K562 (cell line): ENCODE results near the gene CNIH1. TPM values are rescaled to one million over a fixed set of nuclear protein-coding genes. Genes with fewer than 3 reads are reported as not detected.
A peak's percentile ranks its signal among the peaks of the same experiment; 100 is the strongest.

Experiments
- ARHGAP35 ChIP-seq: fragments of 450-650 bp; IDR thresholded peaks from 2 replicates; pipeline ENCODE4 v1.6.1; 2018; ENCODE audit not compliant: partially characterized antibody
- CAMTA2 ChIP-seq: fragments of 250-450 bp; sonication (Bioruptor Pico); conservative IDR thresholded peaks from 2 replicates; pipeline ENCODE4 v1.5.1; 2022
- CBX3 ChIP-seq, 2 experiments: IDR thresholded peaks; 1 replicate in 1 of 2; 2 replicates in 1 of 2; pipeline ENCODE4 v1.6.1; 2012; ENCODE audit warnings: inconsistent platforms in 2 of 2, low read length in 2 of 2, borderline replicate concordance in 1 of 2, control low read depth in 1 of 2
- CREB3L1 ChIP-seq: fragments of 450-650 bp; IDR thresholded peaks from 2 replicates; pipeline ENCODE4 v1.6.1; 2014; ENCODE audit warnings: low read depth, mild to moderate bottlenecking, moderate library complexity, borderline replicate concordance
- ELK1 ChIP-seq: sonication (generic); formaldehyde crosslinking; IDR thresholded peaks from 2 replicates; pipeline ENCODE4 v1.8.1; 2022; ENCODE audit warnings: missing genetic modification reagents
- HMBOX1 ChIP-seq: sonication (generic); IDR thresholded peaks from 2 replicates; pipeline ENCODE4 v1.6.1; 2016
- MBD1 ChIP-seq: fragments of 250-450 bp; sonication (Bioruptor Pico); IDR thresholded peaks from 2 replicates; pipeline ENCODE4 v1.8.0; 2022; ENCODE audit warnings: inconsistent platforms
- MCM2 ChIP-seq: fragments of 450-650 bp; IDR thresholded peaks from 2 replicates; pipeline ENCODE4 v1.6.1; 2017; ENCODE audit warnings: low read depth, mild to moderate bottlenecking
- MCM7 ChIP-seq, 2 experiments: fragments of 450-650 bp; IDR thresholded peaks; 2 replicates each; pipeline ENCODE4 v1.6.1; 2016 to 2018
- PCBP2 ChIP-seq: fragments of 200-400 bp; formaldehyde crosslinking; IDR thresholded peaks from 2 replicates; pipeline ENCODE4 v1.6.1; 2018; ENCODE audit warnings: low read length, low read depth, mild to moderate bottlenecking, moderate library complexity; ENCODE audit not compliant: poor library complexity, severe bottlenecking
- RCOR1 ChIP-seq, 2 experiments: IDR thresholded peaks; 2 replicates each; pipeline ENCODE4 v1.6.1; 2012; ENCODE audit warnings: low read depth in 2 of 2, low read length in 2 of 2, borderline replicate concordance in 1 of 2, improper control_type of control experiment in 1 of 2
- RREB1 ChIP-seq: fragments of 250-450 bp; sonication (Bioruptor Pico); IDR thresholded peaks from 2 replicates; pipeline ENCODE4 v1.4.0; 2020
- SPI1 ChIP-seq: IDR thresholded peaks from 2 replicates; pipeline ENCODE4 v1.6.1; 2011; ENCODE audit warnings: low read depth, low read length, control low read depth, borderline replicate concordance
- TAF1 ChIP-seq: IDR thresholded peaks from 2 replicates; pipeline ENCODE4 v1.6.1; 2011; ENCODE audit warnings: mild to moderate bottlenecking, low read length, moderate library complexity; ENCODE audit not compliant: insufficient read depth, control insufficient read depth, severe bottlenecking; ENCODE audit errors: extremely low read depth
- ZNF253 ChIP-seq: fragments of 250-450 bp; sonication (Bioruptor Pico); conservative IDR thresholded peaks from 2 replicates; pipeline ENCODE4 v1.6.1; 2021; ENCODE audit warnings: mild to moderate bottlenecking
- ZNF277 ChIP-seq: fragments of 250-450 bp; sonication (Bioruptor Pico); IDR thresholded peaks from 2 replicates; pipeline ENCODE4 v1.8.0; 2022; ENCODE audit warnings: inconsistent platforms, mild to moderate bottlenecking, moderate library complexity, borderline replicate concordance
- polyA plus RNA-seq, 8 experiments: library from polyadenylated mRNA; depleted of rRNA in 4 of 8; stranded (reverse) in 5 of 8; unstranded in 3 of 8; fragments of >200 nt; fragmentation: Nextera tagmentation in 2 of 8; fragmentation: Illumina TruSeq in 1 of 8; extraction: Ambion mirVana in 2 of 8; extraction: Trizol in 1 of 8; gene quantifications; 2 replicates each; pipeline versions ENCODE4 v1.2.1 to v1.2.3, GENCODE V29; 2011 to 2014; ENCODE audit warnings: inconsistent platforms in 1 of 8, missing spikeins in 1 of 8
- total RNA-seq, 7 experiments: library from RNA; depleted of rRNA in 6 of 7; stranded (reverse); fragments of >200 nt in 6 of 7; fragmentation: Illumina TruSeq in 2 of 7; extraction: Trizol in 2 of 7; gene quantifications; 2 replicates each; pipeline versions ENCODE4 v1.2.1 to v1.2.3, GENCODE V29; 2011 to 2021; ENCODE audit warnings: low replicate concordance in 1 of 7

Gene CNIH1
- total and polyA plus RNA-seq, 9 of the 15 experiments (the other 6 are each of a cell fraction or from before 2014, with no cell fraction given): 13.9 to 283 (median 77.3) TPM

GRCh38 chr14:54486685-54487084, 45.5 kb upstream of the CNIH1 start (continued):
- TF ChIP-seq RREB1 (no peak), MBD1 (CRISPR knock-in tag) (no peak), CREB3L1 (no peak), SPI1 (no peak), ZNF253 (CRISPR knock-in tag) (no peak), ZNF277 (CRISPR knock-in tag) (no peak), CAMTA2 (no peak), ELK1 (CRISPR knock-in tag) (no peak), MCM2 (no peak), PCBP2 (no peak), MCM7 (IDR thresholded peaks at IDR 0.05) (no peak), CBX3 (IDR thresholded peaks at IDR 0.05; ENCODE audit: borderline replicate concordance in 1 of 2, low read length in 2 of 2) (no peak), HMBOX1 (peak; percentile 99), RCOR1 (IDR thresholded peaks at IDR 0.05; ENCODE audit: borderline replicate concordance in 1 of 2, low read depth in 2 of 2, low read length in 2 of 2) (peak; percentile 64 to 89), TAF1 (no peak), ARHGAP35 (no peak)
